Transverse colon (tissue), 4 donors: Measurements from ENCODE around the gene AGPAT4.

Source experiments
- POLR2A ChIP-seq: fragments of 450-650 bp; IDR thresholded peaks from one replicate; pipeline ENCODE4 v1.6.1; 2016; ENCODE audit warnings: antibody characterized with exemption, mild to moderate bottlenecking, moderate library complexity
- POLR2AphosphoS5 ChIP-seq, 3 donors: sonication (generic); formaldehyde crosslinking; IDR thresholded peaks; one replicate each; pipeline ENCODE4 v1.6.1; 2016; ENCODE audit warnings: antibody characterized with exemption in 3 of 3
- TF ChIP-seq, protein P1 (sequence below), 5 experiments: fragments of 200-600 bp in 3 of 5; fragments of 450-650 bp in 2 of 5; sonication (generic) in 3 of 5; IDR thresholded peaks; 1 replicate in 2 of 5; 2 replicates in 3 of 5; pipeline ENCODE4 v1.5.1; 2016 to 2017; ENCODE audit warnings: antibody characterized with exemption in 5 of 5, inconsistent platforms in 3 of 5, mild to moderate bottlenecking in 2 of 5, moderate library complexity in 1 of 5

DNA sequence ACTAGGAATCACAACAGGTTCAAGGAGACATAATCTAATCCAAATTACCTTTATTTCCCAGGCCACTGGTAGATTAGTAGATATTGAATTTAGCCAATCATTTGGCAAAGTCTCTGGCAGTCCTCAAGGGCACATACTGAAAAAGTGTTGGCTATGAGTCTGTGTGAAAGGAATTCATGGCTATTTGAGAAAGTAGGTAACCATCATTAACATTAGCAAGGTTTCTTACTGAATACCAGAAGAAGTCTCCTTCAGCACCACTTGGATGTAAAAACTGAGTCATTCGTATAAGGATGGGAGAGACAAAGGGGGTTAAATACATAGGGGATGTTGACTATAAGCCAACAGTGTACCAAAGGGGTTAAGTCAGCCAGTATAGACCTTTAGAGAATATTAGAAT is 36.7 kb downstream of the AGPAT4 start:
- TF ChIP-seq, protein P1, sequence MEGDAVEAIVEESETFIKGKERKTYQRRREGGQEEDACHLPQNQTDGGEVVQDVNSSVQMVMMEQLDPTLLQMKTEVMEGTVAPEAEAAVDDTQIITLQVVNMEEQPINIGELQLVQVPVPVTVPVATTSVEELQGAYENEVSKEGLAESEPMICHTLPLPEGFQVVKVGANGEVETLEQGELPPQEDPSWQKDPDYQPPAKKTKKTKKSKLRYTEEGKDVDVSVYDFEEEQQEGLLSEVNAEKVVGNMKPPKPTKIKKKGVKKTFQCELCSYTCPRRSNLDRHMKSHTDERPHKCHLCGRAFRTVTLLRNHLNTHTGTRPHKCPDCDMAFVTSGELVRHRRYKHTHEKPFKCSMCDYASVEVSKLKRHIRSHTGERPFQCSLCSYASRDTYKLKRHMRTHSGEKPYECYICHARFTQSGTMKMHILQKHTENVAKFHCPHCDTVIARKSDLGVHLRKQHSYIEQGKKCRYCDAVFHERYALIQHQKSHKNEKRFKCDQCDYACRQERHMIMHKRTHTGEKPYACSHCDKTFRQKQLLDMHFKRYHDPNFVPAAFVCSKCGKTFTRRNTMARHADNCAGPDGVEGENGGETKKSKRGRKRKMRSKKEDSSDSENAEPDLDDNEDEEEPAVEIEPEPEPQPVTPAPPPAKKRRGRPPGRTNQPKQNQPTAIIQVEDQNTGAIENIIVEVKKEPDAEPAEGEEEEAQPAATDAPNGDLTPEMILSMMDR (IDR thresholded peaks at IDR 0.05): no peak
- TF ChIP-seq POLR2A: no peak
- no peak for TF ChIP-seq POLR2AphosphoS5 (IDR thresholded peaks at IDR 0.05)
